GM23248 (cell line): Measurements from ENCODE around the gene PVRIG. TPM values are rescaled to one million over a fixed set of nuclear protein-coding genes. Genes with fewer than 3 reads are reported as not detected.

Experiments used
- DNase-seq: peaks from one replicate; pipeline ENCODE4 v3.0.0-alpha.2; 2015
- H2AFZ ChIP-seq: fragments of 200-600 bp; sonication (generic); 2 replicates; pipeline ENCODE4 v1.6.1; 2016; ENCODE audit warnings: antibody characterized with exemption
- H3F3A ChIP-seq: fragments of 200-600 bp; sonication (generic); 2 replicates; pipeline ENCODE4 v1.6.1; 2016; ENCODE audit warnings: mild to moderate bottlenecking, antibody characterized with exemption, mixed run types; ENCODE audit not compliant: insufficient read depth
- H3K27ac ChIP-seq: fragments of 200-600 bp; sonication (generic); 2 replicates; pipeline ENCODE4 v1.5.1; 2016; ENCODE audit warnings: mild to moderate bottlenecking
- H3K27me3 ChIP-seq: fragments of 200-600 bp; sonication (generic); replicated peaks from 2 replicates; pipeline ENCODE4 v1.6.1; 2016; ENCODE audit warnings: mild to moderate bottlenecking; ENCODE audit not compliant: insufficient read depth
- H3K36me3 ChIP-seq: fragments of 200-600 bp; sonication (generic); 2 replicates; pipeline ENCODE4 v1.6.1; 2016; ENCODE audit warnings: low read depth, mild to moderate bottlenecking
- H3K4me1 ChIP-seq: fragments of 200-600 bp; sonication (generic); 2 replicates; pipeline ENCODE4 v1.6.1; 2016; ENCODE audit warnings: mild to moderate bottlenecking; ENCODE audit not compliant: insufficient read depth
- H3K4me2 ChIP-seq: fragments of 200-600 bp; sonication (generic); one replicate; pipeline ENCODE4 v1.6.1; 2016; ENCODE audit warnings: mild to moderate bottlenecking; ENCODE audit not compliant: unreplicated experiment
- H3K4me3 ChIP-seq: fragments of 200-600 bp; sonication (generic); 2 replicates; pipeline ENCODE4 v1.5.1; 2016; ENCODE audit warnings: mild to moderate bottlenecking
- H3K79me2 ChIP-seq: fragments of 200-600 bp; sonication (generic); 2 replicates; pipeline ENCODE4 v1.6.1; 2016; ENCODE audit warnings: mild to moderate bottlenecking; ENCODE audit not compliant: insufficient read depth
- H3K9ac ChIP-seq: fragments of 200-600 bp; sonication (generic); 2 replicates; pipeline ENCODE4 v1.6.1; 2016; ENCODE audit warnings: mild to moderate bottlenecking
- H3K9me2 ChIP-seq: fragments of 200-600 bp; sonication (generic); 2 replicates; pipeline ENCODE4 v1.6.1; 2016; ENCODE audit warnings: mixed run types, mild to moderate bottlenecking, moderate library complexity; ENCODE audit not compliant: insufficient read depth
- H3K9me3 ChIP-seq: fragments of 200-600 bp; sonication (generic); one replicate; pipeline ENCODE4 v1.6.1; 2017; ENCODE audit warnings: low read depth
- H4K20me1 ChIP-seq: fragments of 200-600 bp; sonication (generic); 2 replicates; pipeline ENCODE4 v1.6.0; 2016; ENCODE audit not compliant: insufficient read depth
- EZH2 ChIP-seq: fragments of 200-600 bp; sonication (generic); IDR thresholded peaks from 2 replicates; pipeline ENCODE4 v1.6.1; 2018; ENCODE audit warnings: antibody characterized with exemption, mild to moderate bottlenecking; ENCODE audit not compliant: insufficient read depth, poor library complexity, severe bottlenecking
- EZH2phosphoT487 ChIP-seq: fragments of 200-600 bp; sonication (generic); IDR thresholded peaks from 2 replicates; pipeline ENCODE4 v1.6.1; 2018; ENCODE audit warnings: antibody characterized with exemption, moderate library complexity, mild to moderate bottlenecking, low read depth; ENCODE audit not compliant: insufficient read depth
- WGBS, 2 experiments: methylation state at CpG; one replicate each; pipeline ENCODE4 v1.1.6; 2015 to 2017; ENCODE audit warnings: low lambda C conversion rate in 2 of 2, low coverage in 1 of 2; ENCODE audit errors: missing lambda C conversion rate in 2 of 2; 5-methylcytosine and 5-hydroxymethylcytosine counted together
- in situ Hi-C: fragments of 300-500 bp; cut with MboI; formaldehyde crosslinking; loops from 2 replicates; pipeline ENCODE4 v1.15.0; 2020
- polyA plus RNA-seq: library from polyadenylated mRNA; unstranded; fragments of >200 nt; fragmentation: Nextera tagmentation; extraction: Ambion mirVana; gene quantifications from 2 replicates; pipeline ENCODE4 v1.2.1, GENCODE V29; 2016
- total RNA-seq: library from RNA; depleted of rRNA; stranded (reverse); fragments of >200 nt; shearing (Covaris generic); gene quantifications from 2 replicates; pipeline ENCODE4 v1.2.3, GENCODE V29; 2014

PVRIG gene
- total and polyA plus RNA-seq, 2 experiments from 2014 or later, result not detected

DNA sequence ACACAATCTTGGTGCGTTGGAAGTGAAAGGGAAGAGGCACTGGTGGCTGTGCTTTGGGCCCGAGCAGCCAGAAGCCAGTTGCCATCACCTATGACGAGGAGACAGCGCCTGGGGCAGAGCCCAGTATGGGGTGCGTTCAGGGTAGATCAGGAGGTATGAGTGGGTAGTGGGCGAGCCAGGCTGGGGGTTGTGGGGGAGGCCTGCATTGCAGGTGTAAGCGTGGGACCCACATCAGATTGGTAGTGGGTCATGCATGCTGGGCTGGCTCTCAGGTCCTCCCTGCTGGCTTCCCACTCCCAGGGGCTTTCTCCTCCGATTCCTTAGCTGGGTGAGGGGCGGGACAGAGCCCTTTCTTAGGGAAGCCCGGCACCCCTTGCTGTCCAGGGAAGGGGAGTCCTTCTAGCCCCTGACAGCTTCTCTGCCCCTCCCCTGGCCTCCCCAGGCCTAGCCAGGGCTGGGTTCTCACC, 445 bp upstream of the PVRIG start:
- no peaks in the 10 kb centered on the region for H3K9me2 ChIP-seq
- no peaks in the 10 kb centered on the region for H3K4me1 ChIP-seq
- no peak overlapping the region for H2AFZ ChIP-seq
- H3K9ac ChIP-seq, result no peak overlapping the region
- no peaks in the 10 kb centered on the region for H3K79me2 ChIP-seq
- 89 to 91% methylated on average over 10 of the region's 10 CpGs for WGBS, 2 experiments
- TF ChIP-seq EZH2phosphoT487, result no peak
- TF ChIP-seq EZH2, result no peak
- H3K36me3 ChIP-seq, result no peaks in the 10 kb centered on the region
- H3K27ac ChIP-seq, result no peak overlapping the region
- H3K4me3 ChIP-seq, result no peak overlapping the region
- H3K27me3 ChIP-seq, result no peaks in the 10 kb centered on the region
- H3K9me3 ChIP-seq, result no peaks in the 10 kb centered on the region
- in situ Hi-C loops, result no loop called here
- no peaks in the 10 kb centered on the region for H3F3A ChIP-seq
- no peak for DNase-seq
- no peak overlapping the region for H3K4me2 ChIP-seq
- no peaks in the 10 kb centered on the region for H4K20me1 ChIP-seq

DNA sequence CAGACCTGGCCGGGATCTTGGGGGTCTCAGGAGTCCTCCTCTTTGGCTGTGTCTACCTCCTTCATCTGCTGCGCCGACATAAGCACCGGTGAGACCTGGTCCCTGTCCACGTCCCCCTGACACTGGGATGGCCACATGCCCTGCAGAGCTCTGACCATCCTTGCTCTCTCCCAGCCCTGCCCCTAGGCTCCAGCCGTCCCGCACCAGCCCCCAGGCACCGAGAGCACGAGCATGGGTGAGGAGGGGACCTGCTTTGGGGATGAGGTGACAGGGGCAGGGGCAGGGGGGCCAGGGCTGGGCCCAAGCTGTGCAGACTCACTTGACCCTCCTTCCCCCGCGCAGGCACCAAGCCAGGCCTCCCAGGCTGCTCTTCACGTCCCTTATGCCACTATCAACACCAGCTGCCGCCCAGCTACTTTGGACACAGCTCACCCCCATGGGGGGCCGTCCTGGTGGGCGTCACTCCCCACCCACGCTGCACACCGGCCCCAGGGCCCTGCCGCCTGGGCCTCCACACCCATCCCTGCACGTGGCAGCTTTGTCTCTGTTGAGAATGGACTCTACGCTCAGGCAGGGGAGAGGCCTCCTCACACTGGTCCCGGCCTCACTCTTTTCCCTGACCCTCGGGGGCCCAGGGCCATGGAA, 959 bp downstream of the PVRIG start:
- no peak for TF ChIP-seq EZH2
- TF ChIP-seq EZH2phosphoT487, result no peak
- WGBS, 2 experiments, result 89 to 95% methylated on average over 21 to 22 of the region's 22 CpGs
- no peaks in the 10 kb centered on the region for H3K9me2 ChIP-seq

DNA sequence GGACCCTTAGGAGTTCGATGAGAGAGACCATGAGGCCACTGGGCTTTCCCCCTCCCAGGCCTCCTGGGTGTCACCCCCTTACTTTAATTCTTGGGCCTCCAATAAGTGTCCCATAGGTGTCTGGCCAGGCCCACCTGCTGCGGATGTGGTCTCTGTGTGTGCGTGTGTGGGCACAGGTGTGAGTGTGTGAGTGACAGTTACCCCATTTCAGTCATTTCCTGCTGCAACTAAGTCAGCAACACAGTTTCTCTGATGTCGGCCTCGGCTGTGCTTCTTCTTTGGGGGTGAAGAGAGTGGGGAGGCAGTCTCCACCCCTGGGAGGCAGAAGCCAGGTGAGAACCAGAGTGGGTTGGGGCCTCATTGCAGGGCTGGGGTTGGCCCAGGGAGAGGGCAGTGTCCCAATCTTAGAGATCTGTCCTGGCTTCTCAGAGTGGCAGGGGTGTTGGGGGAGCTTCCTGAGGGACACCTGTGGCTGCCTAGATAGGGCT, 1.5 kb downstream of the PVRIG start:
- 76 to 81% methylated on average over 5 of the region's 5 CpGs for WGBS, 2 experiments
- H3F3A ChIP-seq, result no peaks in the 10 kb centered on the region

More for the DNA sequence above, 959 bp downstream of the PVRIG start:
- Histone ChIP-seq H3K9ac (no peak overlapping the region), H3K4me1 (no peaks in the 10 kb centered on the region), H3K9me3 (no peaks in the 10 kb centered on the region), H2AFZ (no peak overlapping the region), H3F3A (no peaks in the 10 kb centered on the region), H3K4me2 (no peak overlapping the region), H3K79me2 (no peaks in the 10 kb centered on the region), H3K36me3 (no peaks in the 10 kb centered on the region), H3K27ac (no peak overlapping the region), H4K20me1 (no peaks in the 10 kb centered on the region), H3K27me3 (no peaks in the 10 kb centered on the region), H3K4me3 (no peak overlapping the region)
- no peak for DNase-seq
- in situ Hi-C loops, result no loop called here

DNA sequence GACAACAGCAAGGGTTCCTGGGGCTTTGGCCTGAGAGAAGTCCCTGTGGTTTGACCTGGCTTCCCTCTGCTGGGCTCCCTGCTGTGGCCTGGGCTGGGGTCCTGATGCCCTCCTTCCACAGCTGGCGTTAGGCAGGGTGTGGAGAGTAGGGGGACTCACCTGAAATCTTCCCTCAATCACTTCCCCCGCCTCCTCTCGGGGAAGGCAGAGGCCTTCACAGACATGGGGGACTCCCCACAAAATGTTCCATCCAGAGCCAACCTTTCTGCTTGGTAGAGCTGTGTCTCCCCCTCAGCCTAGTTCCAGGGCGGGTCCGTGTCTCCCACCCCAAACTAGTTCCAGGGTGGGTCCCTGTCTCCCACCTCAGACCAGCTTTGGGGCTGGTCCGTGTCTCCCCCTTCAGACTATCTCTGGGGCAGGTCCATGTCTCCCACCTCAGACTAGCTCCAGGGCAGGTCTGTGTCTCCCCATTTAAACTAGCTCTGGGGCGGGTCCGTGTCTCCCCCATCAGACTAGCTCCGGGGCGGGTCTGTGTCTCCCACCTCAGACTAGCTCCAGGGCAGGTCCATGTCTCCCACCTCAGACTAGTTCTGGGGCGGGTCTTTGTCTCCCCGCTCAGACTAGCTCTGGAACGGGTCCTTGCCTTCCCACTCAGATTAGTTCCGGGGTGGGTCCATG, 2.2 kb downstream of the PVRIG start:
- no peak for DNase-seq
- H3K4me1 ChIP-seq, result no peaks in the 10 kb centered on the region
- no peaks in the 10 kb centered on the region for H4K20me1 ChIP-seq
- TF ChIP-seq EZH2, result no peak
- TF ChIP-seq EZH2phosphoT487, result no peak
- no peaks in the 10 kb centered on the region for H3F3A ChIP-seq
- H3K27ac ChIP-seq, result no peak overlapping the region
- no peaks in the 10 kb centered on the region for H3K27me3 ChIP-seq
- no peaks in the 10 kb centered on the region for H3K36me3 ChIP-seq
- 88% methylated on average over 14 of the region's 14 CpGs for WGBS, 2 experiments
- no peaks in the 10 kb centered on the region for H3K9me3 ChIP-seq
- H3K4me3 ChIP-seq, result no peak overlapping the region
- no peak overlapping the region for H2AFZ ChIP-seq
- no peak overlapping the region for H3K9ac ChIP-seq
- in situ Hi-C loops, result no loop called here
- H3K4me2 ChIP-seq, result no peak overlapping the region
- no peaks in the 10 kb centered on the region for H3K79me2 ChIP-seq
- no peaks in the 10 kb centered on the region for H3K9me2 ChIP-seq

More for the DNA sequence above, 1.5 kb downstream of the PVRIG start:
- no peak overlapping the region for H3K9ac ChIP-seq
- H2AFZ ChIP-seq, result no peak overlapping the region
- no peaks in the 10 kb centered on the region for H3K36me3 ChIP-seq
- no peaks in the 10 kb centered on the region for H3K9me3 ChIP-seq
- no peak overlapping the region for H3K27ac ChIP-seq
- no peak overlapping the region for H3K4me3 ChIP-seq
- TF ChIP-seq EZH2phosphoT487 (no peak), EZH2 (no peak)
- H3K79me2 ChIP-seq, result no peaks in the 10 kb centered on the region
- H3K9me2 ChIP-seq, result no peaks in the 10 kb centered on the region
- no peaks in the 10 kb centered on the region for H3K27me3 ChIP-seq
- H3K4me2 ChIP-seq, result no peak overlapping the region
- in situ Hi-C loops, result no loop called here
- no peaks in the 10 kb centered on the region for H3K4me1 ChIP-seq
- H4K20me1 ChIP-seq, result no peaks in the 10 kb centered on the region
- DNase-seq, result no peak
